Motor neuron (in vitro differentiated cells): Measurements from ENCODE around the gene RGL3. TPM values are rescaled to one million over a fixed set of nuclear protein-coding genes. Genes with fewer than 3 reads are reported as not detected.
"Not testable (repeated sequence)": the region's sequence is repeated elsewhere in the genome, so short reads cannot be mapped to it uniquely, and the experiment has no call there.

Experiments
- ATAC-seq, 8 experiments: fragments of 200-7000 bp; cut with Tn5 transposase; replicated peaks in 6 of 8; 2 replicates each; pipeline ENCODE4 v1.8.0; 2021; ENCODE audit warnings: mild to moderate bottlenecking in 8 of 8, moderate library complexity in 8 of 8
- H3K27ac ChIP-seq, 2 donors: fragments of 250-450 bp; sonication (Bioruptor Pico); 2 replicates each; pipeline ENCODE4 v1.9.0; 2021; ENCODE audit warnings: antibody characterized with exemption in 2 of 2, mild to moderate bottlenecking in 2 of 2, moderate library complexity in 1 of 2
- H3K4me1 ChIP-seq, 2 donors: fragments of 250-450 bp; sonication (Bioruptor Pico); replicated peaks in 1 of 2; 2 replicates each; pipeline ENCODE4 v1.6.1; 2021; ENCODE audit warnings: antibody characterized with exemption in 2 of 2, mild to moderate bottlenecking in 2 of 2, moderate library complexity in 1 of 2
- H3K4me3 ChIP-seq, 5 donors: fragments of 250-450 bp; sonication (Bioruptor Pico); 2 replicates each; pipeline ENCODE4 v1.9.0; 2021; ENCODE audit warnings: antibody characterized with exemption in 5 of 5, mild to moderate bottlenecking in 5 of 5, moderate library complexity in 4 of 5
- WGBS, 10 experiments: fragments of 450-650 bp; shearing (Covaris generic); methylation state at CpG; one replicate each; pipeline ENCODE4 v1.0.0; 2022; 5-methylcytosine and 5-hydroxymethylcytosine counted together
- in situ Hi-C, 9 experiments: fragments of 400-800 bp; cut with MboI; loops; one replicate each; pipeline ENCODE4 v1.15.0; 2021; ENCODE audit warnings: low sequenced_read_pairs in 9 of 9, low pct_unique_long_range_greater_than_20kb in 2 of 9; ENCODE audit not compliant: unreplicated experiment in 9 of 9
- total RNA-seq, 8 experiments: library from RNA; unstranded; fragments of 300-600 nt; gene quantifications; 2 replicates each; pipeline versions ENCODE4 v1.2.3 to v1.2.4, GENCODE V29; 2022

Gene RGL3
- total RNA-seq, 8 experiments from 2014 or later: 0.60 to 3.1 (median 1.2) TPM

GRCh38 chr19:11423164-11423790 is 4.2 kb upstream of the RGL3 start:
- WGBS, 10 experiments: 14 to 100% (median 50%) methylated on average over 1 to 9 of the region's 27 CpGs; no CpG with 5 or more reads in 1 of the 10 experiments
- ATAC-seq: no peak
- Histone ChIP-seq H3K4me3 (peak overlapping the region in 1 of 5 donors; percentile 23), H3K4me1 (peaks cover 13 to 27% of the 10 kb centered on the region in 2 donors), H3K27ac (no peak overlapping the region)
- in situ Hi-C loops: no loop called here

GRCh38 chr19:11422163-11423065 is 3.3 kb upstream of the RGL3 start:
- peak in 7 of 8 experiments; percentile 15 to 78 (median 67) for ATAC-seq
- H3K4me3 ChIP-seq: peak overlapping the region in 2 of 5 donors; percentile 8 to 39
- in situ Hi-C loops: no loop called here
- WGBS, 10 experiments: 0 to 30% (median 12%) methylated on average over 1 to 6 of the region's 56 CpGs; no CpG with 5 or more reads in 7 of the 10 experiments
- H3K4me1 ChIP-seq: peaks cover 13 to 28% of the 10 kb centered on the region in 2 donors
- peak overlapping the region in 1 of 2 donors; percentile 73 for H3K27ac ChIP-seq

- ATAC-seq: peak in 7 of 8 experiments; percentile 3 to 50 (median 33)
- in situ Hi-C loops: no loop called here
- H3K27ac ChIP-seq: no peak overlapping the region
- peak overlapping the region in 3 of 5 donors; percentile 21 to 39 (median 30) for H3K4me3 ChIP-seq
- 0 to 39% (median 14%) methylated on average over 1 to 4 of the region's 36 CpGs; no CpG with 5 or more reads in 4 of the 10 experiments for WGBS, 10 experiments
- peaks cover 13 to 28% of the 10 kb centered on the region in 2 donors for H3K4me1 ChIP-seq
Observed at GRCh38 chr19:11421371-11422098, 2.4 kb upstream of the RGL3 start.

GRCh38 chr19:11420429-11421370 is 1.6 kb upstream of the RGL3 start:
- 1 to 7% methylated on average over 2 to 11 of the region's 46 CpGs; no CpG with 5 or more reads in 8 of the 10 experiments for WGBS, 10 experiments
- ATAC-seq: peak; percentile 42 to 84 (median 69)
- in situ Hi-C loops: no loop called here
- peaks cover 13 to 28% of the 10 kb centered on the region in 2 donors for H3K4me1 ChIP-seq
- no peak overlapping the region for H3K27ac ChIP-seq
- H3K4me3 ChIP-seq: peak overlapping the region; percentile 3 to 39 (median 29)

GRCh38 chr19:11418094-11418548 is 993 bp downstream of the RGL3 start:
- no peak for ATAC-seq
- H3K4me3 ChIP-seq: peak overlapping the region in 2 of 5 donors; percentile 19 to 24
- in situ Hi-C loops: no loop called here
- WGBS, 10 experiments: 0 to 40% (median 40%) methylated on average over 1 of the region's 16 CpGs; no CpG with 5 or more reads in 7 of the 10 experiments
- H3K4me1 ChIP-seq: peaks cover 11 to 28% of the 10 kb centered on the region in 2 donors
- no peak overlapping the region for H3K27ac ChIP-seq

GRCh38 chr19:11416346-11417052 is 2.6 kb downstream of the RGL3 start:
- in situ Hi-C loops: no loop called here
- H3K4me1 ChIP-seq: peaks cover 11 to 20% of the 10 kb centered on the region in 2 donors
- no peak for ATAC-seq
- no peak overlapping the region for H3K4me3 ChIP-seq
- 60 to 90% (median 81%) methylated on average over 3 to 9 of the region's 17 CpGs; no CpG with 5 or more reads in 3 of the 10 experiments for WGBS, 10 experiments
- H3K27ac ChIP-seq: no peak overlapping the region

GRCh38 chr19:11414544-11414943 is 4.6 kb downstream of the RGL3 start:
- WGBS, 10 experiments: 50 to 83% (median 76%) methylated on average over 1 to 2 of the region's 2 CpGs; no CpG with 5 or more reads in 7 of the 10 experiments

GRCh38 chr19:11410682-11411081 is 8.4 kb downstream of the RGL3 start:
- Histone ChIP-seq H3K4me1 (no peaks in the 10 kb centered on the region), H3K4me3 (no peak overlapping the region), H3K27ac (no peak overlapping the region)
- no peak for ATAC-seq
- WGBS, 10 experiments: 23 to 100% (median 65%) methylated on average over 1 to 7 of the region's 8 CpGs; no CpG with 5 or more reads in 1 of the 10 experiments
- in situ Hi-C loops: no loop called here

More at GRCh38 chr19:11414544-11414943, 4.6 kb downstream of the RGL3 start:
- H3K4me1 ChIP-seq: peaks cover 0 to 9% of the 10 kb centered on the region in 2 donors
- no peak overlapping the region for H3K4me3 ChIP-seq
- in situ Hi-C loops: no loop called here
- H3K27ac ChIP-seq: no peak overlapping the region
- ATAC-seq: peak in 2 of 8 experiments; percentile 63 to 65

- H3K4me1 ChIP-seq: no peaks in the 10 kb centered on the region
- 71 to 100% (median 79%) methylated on average over 1 to 4 of the region's 4 CpGs; no CpG with 5 or more reads in 2 of the 10 experiments for WGBS, 10 experiments
- in situ Hi-C loops: no loop called here
- no peak overlapping the region for H3K27ac ChIP-seq
- H3K4me3 ChIP-seq: no peak overlapping the region
- ATAC-seq: no peak
Observed at GRCh38 chr19:11408591-11408990, 10.5 kb downstream of the RGL3 start.

GRCh38 chr19:11406703-11407236 is 12.3 kb downstream of the RGL3 start:
- H3K4me3 ChIP-seq, in situ Hi-C loops, H3K27ac ChIP-seq, ATAC-seq, H3K4me1 ChIP-seq: not testable (repeated sequence)
- WGBS, 10 experiments: 52 to 100% (median 79%) methylated on average over 1 to 8 of the region's 12 CpGs; no CpG with 5 or more reads in 2 of the 10 experiments
